HG03135 (cell line): ENCODE results near the gene TRIM49C.
"Not testable (repeated sequence)": the region's sequence is repeated elsewhere in the genome, so short reads cannot be mapped to it uniquely, and the experiment has no call there.

Experiments used
- ATAC-seq: cut with Tn5 transposase; IDR thresholded peaks from one replicate; pipeline ENCODE4 v1.9.1; 2021; ENCODE audit warnings: mild to moderate bottlenecking, moderate library complexity; ENCODE audit not compliant: unreplicated experiment

Gene TRIM49C

GRCh38 chr11:90030806-90031205 is at the start of gene TRIM49C:
TRIM49C (plus strand) TSS chr11:90031106; CDS start chr11:90035212, 4,106 bp downstream.
- ATAC-seq: not testable (repeated sequence)

GRCh38 chr11:90024184-90024583 is 6.7 kb upstream of the TRIM49C start:
- ATAC-seq: not testable (repeated sequence)

- not testable (repeated sequence) for ATAC-seq
Measured at GRCh38 chr11:90051591-90052209, 20.8 kb downstream of the TRIM49C start.

GRCh38 chr11:90052311-90052710 is 21.4 kb downstream of the TRIM49C start:
- ATAC-seq: not testable (repeated sequence)

GRCh38 chr11:90053545-90053944 is 22.6 kb downstream of the TRIM49C start:
- ATAC-seq: not testable (repeated sequence)

- not testable (repeated sequence) for ATAC-seq
Measured at GRCh38 chr11:90085650-90086049, 54.7 kb downstream of the TRIM49C start, which contains the start of gene UBTFL1. UBTFL1 (plus strand) TSS chr11:90085950; CDS start chr11:90085950, 0 bp downstream.

- ATAC-seq: not testable (repeated sequence)
Measured at GRCh38 chr11:90088731-90089130, 57.8 kb downstream of the TRIM49C start.
